Astrocyte (in vitro differentiated cells and primary cell): ENCODE measurements around the gene MYH15.

ENCODE experiments used
- EZH2 ChIP-seq: IDR thresholded peaks from 2 replicates; pipeline ENCODE4 v1.6.1; 2012; ENCODE audit warnings: mild to moderate bottlenecking, low read length, inconsistent platforms; ENCODE audit not compliant: insufficient read depth
- TF ChIP-seq, protein P1 (sequence below): IDR thresholded peaks from 2 replicates; pipeline ENCODE4 v1.5.1; 2011; ENCODE audit warnings: low read depth, mild to moderate bottlenecking, inconsistent platforms, low read length, moderate library complexity; ENCODE audit not compliant: insufficient read depth

DNA sequence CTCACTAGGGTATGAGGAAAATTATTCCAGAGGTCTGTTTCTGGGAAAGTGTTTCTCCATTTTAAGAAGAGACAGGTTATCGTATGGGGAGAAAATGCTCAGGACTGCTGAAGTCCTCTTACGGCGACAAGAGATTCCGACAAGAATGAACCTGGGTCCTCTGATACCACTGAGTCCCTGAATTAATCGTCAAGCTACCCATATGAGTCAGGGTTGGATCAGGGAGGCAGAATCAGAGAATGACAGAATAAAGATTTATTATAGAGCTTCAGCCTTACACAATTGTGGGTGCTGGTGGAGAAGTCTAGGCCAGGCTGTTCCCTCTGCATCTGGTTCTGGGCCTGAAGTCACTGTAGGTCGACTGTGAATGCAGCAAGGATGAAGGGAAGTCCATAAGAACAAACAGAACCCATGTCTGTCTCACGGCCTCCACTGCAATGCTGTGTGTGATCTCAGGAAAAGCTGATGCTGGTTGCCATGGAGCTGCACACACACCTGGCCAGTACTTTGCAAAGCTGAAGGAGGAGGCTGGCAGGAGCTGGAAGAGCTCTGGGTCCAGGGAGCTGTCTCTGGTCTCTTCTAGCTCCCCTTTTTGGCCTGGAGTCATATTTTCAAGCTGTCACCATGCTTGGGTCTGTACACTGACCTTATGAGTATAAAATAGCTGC is 130.1 kb downstream of the MYH15 start:
- TF ChIP-seq, protein P1, sequence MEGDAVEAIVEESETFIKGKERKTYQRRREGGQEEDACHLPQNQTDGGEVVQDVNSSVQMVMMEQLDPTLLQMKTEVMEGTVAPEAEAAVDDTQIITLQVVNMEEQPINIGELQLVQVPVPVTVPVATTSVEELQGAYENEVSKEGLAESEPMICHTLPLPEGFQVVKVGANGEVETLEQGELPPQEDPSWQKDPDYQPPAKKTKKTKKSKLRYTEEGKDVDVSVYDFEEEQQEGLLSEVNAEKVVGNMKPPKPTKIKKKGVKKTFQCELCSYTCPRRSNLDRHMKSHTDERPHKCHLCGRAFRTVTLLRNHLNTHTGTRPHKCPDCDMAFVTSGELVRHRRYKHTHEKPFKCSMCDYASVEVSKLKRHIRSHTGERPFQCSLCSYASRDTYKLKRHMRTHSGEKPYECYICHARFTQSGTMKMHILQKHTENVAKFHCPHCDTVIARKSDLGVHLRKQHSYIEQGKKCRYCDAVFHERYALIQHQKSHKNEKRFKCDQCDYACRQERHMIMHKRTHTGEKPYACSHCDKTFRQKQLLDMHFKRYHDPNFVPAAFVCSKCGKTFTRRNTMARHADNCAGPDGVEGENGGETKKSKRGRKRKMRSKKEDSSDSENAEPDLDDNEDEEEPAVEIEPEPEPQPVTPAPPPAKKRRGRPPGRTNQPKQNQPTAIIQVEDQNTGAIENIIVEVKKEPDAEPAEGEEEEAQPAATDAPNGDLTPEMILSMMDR = no peak
- no peak for TF ChIP-seq EZH2
